ENCODE results near the gene LAMB3. TPM values are rescaled to one million over a fixed set of nuclear protein-coding genes. Genes with fewer than 3 reads are reported as not detected.

The LAMB3 gene
- total RNA-seq, 1 experiment from 2014 or later, result 0.85 TPM

GRCh38 chr1:209595028-209595427 is 57.2 kb downstream of the LAMB3 start:
- ChIA-PET CTCF (interaction anchor here (1.6 to 3.4 kb wide), 3 partner anchors 9 to 32 kb away, joined by 3 to 14 read pairs (median 5); no protein-coding TSS in a partner anchor), POLR2A (no interaction called here)
- no peaks in the 10 kb centered on the region for H3K27me3 Mint-ChIP-seq (ENCODE audit: low read depth)
- ATAC-seq, result no peak
- no peaks in the 10 kb centered on the region for H3K9me3 Mint-ChIP-seq
- H3K27ac Mint-ChIP-seq, result no peak overlapping the region
- no peak for TF ChIP-seq ZNF219 (CRISPR knock-in tag; IDR thresholded peaks at IDR 0.05; ENCODE audit: borderline replicate concordance)
- TF ChIP-seq, protein P1, sequence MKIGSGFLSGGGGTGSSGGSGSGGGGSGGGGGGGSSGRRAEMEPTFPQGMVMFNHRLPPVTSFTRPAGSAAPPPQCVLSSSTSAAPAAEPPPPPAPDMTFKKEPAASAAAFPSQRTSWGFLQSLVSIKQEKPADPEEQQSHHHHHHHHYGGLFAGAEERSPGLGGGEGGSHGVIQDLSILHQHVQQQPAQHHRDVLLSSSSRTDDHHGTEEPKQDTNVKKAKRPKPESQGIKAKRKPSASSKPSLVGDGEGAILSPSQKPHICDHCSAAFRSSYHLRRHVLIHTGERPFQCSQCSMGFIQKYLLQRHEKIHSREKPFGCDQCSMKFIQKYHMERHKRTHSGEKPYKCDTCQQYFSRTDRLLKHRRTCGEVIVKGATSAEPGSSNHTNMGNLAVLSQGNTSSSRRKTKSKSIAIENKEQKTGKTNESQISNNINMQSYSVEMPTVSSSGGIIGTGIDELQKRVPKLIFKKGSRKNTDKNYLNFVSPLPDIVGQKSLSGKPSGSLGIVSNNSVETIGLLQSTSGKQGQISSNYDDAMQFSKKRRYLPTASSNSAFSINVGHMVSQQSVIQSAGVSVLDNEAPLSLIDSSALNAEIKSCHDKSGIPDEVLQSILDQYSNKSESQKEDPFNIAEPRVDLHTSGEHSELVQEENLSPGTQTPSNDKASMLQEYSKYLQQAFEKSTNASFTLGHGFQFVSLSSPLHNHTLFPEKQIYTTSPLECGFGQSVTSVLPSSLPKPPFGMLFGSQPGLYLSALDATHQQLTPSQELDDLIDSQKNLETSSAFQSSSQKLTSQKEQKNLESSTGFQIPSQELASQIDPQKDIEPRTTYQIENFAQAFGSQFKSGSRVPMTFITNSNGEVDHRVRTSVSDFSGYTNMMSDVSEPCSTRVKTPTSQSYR (CRISPR knock-in tag; IDR thresholded peaks at IDR 0.05), result no peak
- TF ChIP-seq TEAD4 (CRISPR knock-in tag; IDR thresholded peaks at IDR 0.05), result no peak
- TF ChIP-seq TEAD1 (CRISPR knock-in tag; IDR thresholded peaks at IDR 0.05), result no peak
- TF ChIP-seq ATF1 (CRISPR knock-in tag; IDR thresholded peaks at IDR 0.05), result no peak
- no peak for TF ChIP-seq RORB (CRISPR knock-in tag; IDR thresholded peaks at IDR 0.05)
- no peak for TF ChIP-seq CREB1 (CRISPR knock-in tag; IDR thresholded peaks at IDR 0.05)
- no peak for TF ChIP-seq JUN (CRISPR knock-in tag; IDR thresholded peaks at IDR 0.05)
- TF ChIP-seq NR1H2 (CRISPR knock-in tag; IDR thresholded peaks at IDR 0.05), result no peak
- no peak for TF ChIP-seq ATF2 (CRISPR knock-in tag; IDR thresholded peaks at IDR 0.05; ENCODE audit: borderline replicate concordance, low read depth)
- TF ChIP-seq, protein P2, sequence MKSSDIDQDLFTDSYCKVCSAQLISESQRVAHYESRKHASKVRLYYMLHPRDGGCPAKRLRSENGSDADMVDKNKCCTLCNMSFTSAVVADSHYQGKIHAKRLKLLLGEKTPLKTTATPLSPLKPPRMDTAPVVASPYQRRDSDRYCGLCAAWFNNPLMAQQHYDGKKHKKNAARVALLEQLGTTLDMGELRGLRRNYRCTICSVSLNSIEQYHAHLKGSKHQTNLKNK (CRISPR knock-in tag; IDR thresholded peaks at IDR 0.05), result no peak
- TF ChIP-seq, protein P3, sequence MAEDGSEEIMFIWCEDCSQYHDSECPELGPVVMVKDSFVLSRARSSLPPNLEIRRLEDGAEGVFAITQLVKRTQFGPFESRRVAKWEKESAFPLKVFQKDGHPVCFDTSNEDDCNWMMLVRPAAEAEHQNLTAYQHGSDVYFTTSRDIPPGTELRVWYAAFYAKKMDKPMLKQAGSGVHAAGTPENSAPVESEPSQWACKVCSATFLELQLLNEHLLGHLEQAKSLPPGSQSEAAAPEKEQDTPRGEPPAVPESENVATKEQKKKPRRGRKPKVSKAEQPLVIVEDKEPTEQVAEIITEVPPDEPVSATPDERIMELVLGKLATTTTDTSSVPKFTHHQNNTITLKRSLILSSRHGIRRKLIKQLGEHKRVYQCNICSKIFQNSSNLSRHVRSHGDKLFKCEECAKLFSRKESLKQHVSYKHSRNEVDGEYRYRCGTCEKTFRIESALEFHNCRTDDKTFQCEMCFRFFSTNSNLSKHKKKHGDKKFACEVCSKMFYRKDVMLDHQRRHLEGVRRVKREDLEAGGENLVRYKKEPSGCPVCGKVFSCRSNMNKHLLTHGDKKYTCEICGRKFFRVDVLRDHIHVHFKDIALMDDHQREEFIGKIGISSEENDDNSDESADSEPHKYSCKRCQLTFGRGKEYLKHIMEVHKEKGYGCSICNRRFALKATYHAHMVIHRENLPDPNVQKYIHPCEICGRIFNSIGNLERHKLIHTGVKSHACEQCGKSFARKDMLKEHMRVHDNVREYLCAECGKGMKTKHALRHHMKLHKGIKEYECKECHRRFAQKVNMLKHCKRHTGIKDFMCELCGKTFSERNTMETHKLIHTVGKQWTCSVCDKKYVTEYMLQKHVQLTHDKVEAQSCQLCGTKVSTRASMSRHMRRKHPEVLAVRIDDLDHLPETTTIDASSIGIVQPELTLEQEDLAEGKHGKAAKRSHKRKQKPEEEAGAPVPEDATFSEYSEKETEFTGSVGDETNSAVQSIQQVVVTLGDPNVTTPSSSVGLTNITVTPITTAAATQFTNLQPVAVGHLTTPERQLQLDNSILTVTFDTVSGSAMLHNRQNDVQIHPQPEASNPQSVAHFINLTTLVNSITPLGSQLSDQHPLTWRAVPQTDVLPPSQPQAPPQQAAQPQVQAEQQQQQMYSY (CRISPR knock-in tag; IDR thresholded peaks at IDR 0.05), result no peak
- no peak for TF ChIP-seq MYBL2 (CRISPR knock-in tag; IDR thresholded peaks at IDR 0.05)
- no peak for TF ChIP-seq ZNF396 (CRISPR knock-in tag; IDR thresholded peaks at IDR 0.05; ENCODE audit: borderline replicate concordance)
- no peak overlapping the region for H3K4me3 Mint-ChIP-seq
- no peaks in the 10 kb centered on the region for H3K36me3 Mint-ChIP-seq
- no peak for DNase-seq (ENCODE audit: low spot score)
- no peaks in the 10 kb centered on the region for H3K4me1 Mint-ChIP-seq

DNA sequence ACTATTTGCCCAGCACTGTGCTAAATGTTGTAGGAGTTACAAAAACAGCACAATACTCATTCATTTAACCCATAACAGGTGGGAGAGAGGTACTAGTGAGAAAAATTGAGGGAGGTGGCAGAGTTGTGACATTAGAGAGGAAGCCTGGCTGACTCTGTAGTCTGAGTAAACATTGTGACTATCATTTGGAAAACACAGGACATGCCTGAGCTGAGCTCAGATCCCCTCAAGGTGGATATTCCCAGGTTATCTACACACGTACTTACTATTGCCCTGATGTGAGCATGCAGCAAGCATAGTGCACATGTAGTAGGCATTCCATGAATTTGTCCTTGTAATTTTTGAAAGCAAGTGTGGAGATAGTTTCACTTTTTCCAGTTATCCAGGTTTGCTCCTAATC is 57.8 kb downstream of the LAMB3 start:
- no peak for ATAC-seq
- no peak for DNase-seq (ENCODE audit: low spot score)
- Mint-ChIP-seq H3K9me3 (no peaks in the 10 kb centered on the region), H3K36me3 (no peaks in the 10 kb centered on the region), H3K4me3 (no peak overlapping the region), H3K27me3 (ENCODE audit: low read depth) (no peaks in the 10 kb centered on the region), H3K27ac (no peak overlapping the region), H3K4me1 (no peaks in the 10 kb centered on the region)
- TF ChIP-seq ZNF671 (CRISPR knock-in tag; IDR thresholded peaks at IDR 0.05), result no peak
- no peak for TF ChIP-seq NR2C2 (CRISPR knock-in tag; IDR thresholded peaks at IDR 0.05)
- no peak for TF ChIP-seq SOX15 (CRISPR knock-in tag; IDR thresholded peaks at IDR 0.05)
- TF ChIP-seq GTF2I (CRISPR knock-in tag; conservative IDR thresholded peaks at IDR 0.05), result no peak
- ChIA-PET POLR2A (no interaction called here), CTCF (interaction anchor here (0.5 to 5.2 kb wide), 7 partner anchors 8 to 212 kb away, joined by 3 to 76 read pairs (median 4); no protein-coding TSS in a partner anchor)
